HG03354 (cell line): Measurements from ENCODE around the gene PTPN9.
"Not testable (repeated sequence)": the region's sequence is repeated elsewhere in the genome, so short reads cannot be mapped to it uniquely, and the experiment has no call there.

Experiments used
- ATAC-seq: cut with Tn5 transposase; IDR thresholded peaks from one replicate; pipeline ENCODE4 v1.9.1; 2021; ENCODE audit warnings: mild to moderate bottlenecking; ENCODE audit not compliant: unreplicated experiment, poor library complexity, severe bottlenecking

Gene PTPN9

DNA sequence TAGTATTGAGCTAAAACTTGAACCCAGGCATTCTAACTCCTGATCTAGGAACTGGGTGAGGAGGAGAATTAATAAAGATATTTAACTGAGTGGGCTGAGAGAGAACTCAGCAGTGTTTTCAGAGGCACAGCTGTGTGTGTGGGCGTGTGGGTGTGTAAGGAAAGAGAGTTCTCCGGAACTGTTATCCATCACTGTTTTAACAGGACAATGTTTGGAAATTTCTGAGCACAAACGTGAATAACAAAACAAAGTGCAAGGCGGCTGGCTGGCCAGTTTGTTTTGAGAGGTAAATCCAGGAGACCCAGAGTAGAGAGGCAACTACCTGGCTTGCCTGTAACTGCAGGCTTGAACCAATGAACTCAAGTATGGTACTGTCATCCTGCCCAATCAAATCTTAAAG is 5.0 kb upstream of the PTPN9 start:
- no peak for ATAC-seq

DNA sequence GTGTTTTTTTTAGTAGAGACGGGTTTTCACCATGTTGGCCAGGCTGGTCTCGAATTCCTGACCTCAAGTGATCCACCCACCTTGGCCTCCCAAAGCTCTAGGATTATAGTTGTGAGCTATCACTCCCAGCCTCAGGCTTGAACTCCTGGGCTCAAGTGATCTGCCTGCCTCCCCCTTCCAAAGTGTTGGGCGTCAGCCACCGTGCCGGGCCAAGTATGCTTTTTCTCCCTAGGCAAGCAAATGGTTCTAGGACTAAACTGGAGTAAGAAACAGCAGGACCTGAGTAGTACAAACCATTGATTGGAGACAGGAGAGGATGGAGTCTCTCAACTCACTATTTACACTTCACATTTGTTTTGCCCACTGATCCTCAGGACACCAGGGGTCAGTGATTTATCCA is 4.6 kb upstream of the PTPN9 start:
- no peak for ATAC-seq

DNA sequence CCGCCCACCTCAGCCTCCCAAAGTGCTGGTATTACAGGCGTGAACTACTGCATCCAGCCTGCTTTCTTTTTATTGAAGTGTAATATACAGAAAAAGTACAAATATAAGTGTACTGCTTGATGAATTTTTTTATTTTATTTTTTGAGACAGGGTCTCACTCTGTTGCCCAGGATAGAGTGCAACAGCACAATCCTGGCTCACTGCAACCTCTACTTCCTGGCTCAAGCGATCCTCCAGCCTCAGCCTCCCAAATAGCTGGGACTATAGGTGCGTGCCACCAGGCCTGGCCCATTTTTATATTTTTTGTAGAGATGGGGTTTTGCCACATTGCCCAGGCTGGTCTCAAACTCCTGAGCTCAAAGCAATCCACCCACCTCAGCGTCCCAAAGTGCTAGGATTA is 3.8 kb upstream of the PTPN9 start:
- not testable (repeated sequence) for ATAC-seq

DNA sequence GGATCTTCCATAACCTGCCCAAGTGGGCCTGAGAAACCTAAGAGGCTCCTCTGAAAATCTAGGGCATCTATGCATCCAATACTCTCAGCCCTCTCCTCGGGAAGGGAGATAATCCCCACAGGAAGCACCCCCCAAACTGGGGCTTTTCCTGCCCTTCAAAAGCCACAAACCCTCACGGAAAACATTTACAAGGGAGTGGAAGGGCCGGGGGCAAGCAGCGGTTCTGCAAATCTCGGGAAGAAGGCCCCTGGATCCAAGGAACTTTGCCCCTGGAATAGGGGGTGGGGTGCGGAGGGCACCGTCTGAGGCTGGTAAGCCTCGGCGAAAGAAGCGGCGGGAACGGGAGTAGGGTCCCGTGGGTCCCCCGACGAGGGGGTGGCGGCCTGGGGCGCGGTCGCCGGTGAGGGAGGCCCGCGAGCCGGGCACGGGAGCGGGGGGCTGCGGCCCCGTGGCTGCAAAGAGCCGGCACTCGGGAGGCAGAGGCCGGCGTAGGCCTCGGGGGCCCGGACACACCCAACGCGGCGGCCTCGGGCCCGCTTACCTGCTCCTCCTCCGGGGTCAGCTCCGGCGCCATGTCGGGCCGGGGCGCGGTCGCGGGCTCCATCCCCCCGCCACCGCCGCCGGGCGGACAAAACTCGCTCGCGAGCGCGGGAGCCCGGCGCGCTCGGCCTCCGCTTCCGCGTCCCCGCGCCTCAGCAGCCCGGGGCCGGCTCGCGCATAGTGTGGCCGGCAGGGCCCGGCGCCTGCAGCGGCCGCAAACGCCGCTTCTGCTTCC is 755 bp downstream of the PTPN9 start:
- ATAC-seq: peak; percentile 54

DNA sequence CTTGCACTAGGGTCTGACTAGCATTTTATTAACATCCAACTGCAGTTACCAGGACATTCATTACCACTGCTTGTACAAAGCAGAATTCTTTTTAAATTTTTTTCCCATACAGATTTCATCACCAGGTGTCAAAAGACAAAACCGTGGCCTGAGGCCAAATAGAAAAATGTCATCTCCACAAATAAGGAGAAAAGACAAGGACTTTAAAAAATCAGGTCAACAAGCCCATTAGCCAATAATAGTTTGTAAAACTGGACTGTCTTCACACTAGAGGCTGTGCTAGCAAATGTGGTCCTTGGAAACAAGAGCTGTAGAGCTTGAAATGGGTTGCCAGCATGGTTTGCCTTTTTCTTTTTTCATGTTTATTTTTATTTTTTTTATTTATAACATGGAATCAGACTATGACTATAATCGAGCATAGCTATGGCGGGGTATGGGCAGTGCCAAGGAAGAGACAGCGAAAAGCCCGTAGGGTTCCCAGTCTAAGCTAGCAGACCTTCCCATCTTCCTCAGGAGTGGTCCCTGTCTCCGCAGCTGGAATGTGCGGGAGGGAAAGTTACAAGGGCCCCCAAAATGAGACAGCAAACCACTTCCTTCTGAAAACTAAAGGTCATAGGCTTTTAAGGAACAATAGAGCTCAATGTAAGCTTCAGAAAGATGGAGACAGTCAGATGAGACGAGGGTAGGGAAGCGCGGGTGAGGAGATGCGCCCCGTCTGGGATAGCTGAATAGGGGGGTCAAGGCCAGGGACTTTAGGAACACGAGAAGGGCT is 1.5 kb downstream of the PTPN9 start:
- ATAC-seq: peak; percentile 3

DNA sequence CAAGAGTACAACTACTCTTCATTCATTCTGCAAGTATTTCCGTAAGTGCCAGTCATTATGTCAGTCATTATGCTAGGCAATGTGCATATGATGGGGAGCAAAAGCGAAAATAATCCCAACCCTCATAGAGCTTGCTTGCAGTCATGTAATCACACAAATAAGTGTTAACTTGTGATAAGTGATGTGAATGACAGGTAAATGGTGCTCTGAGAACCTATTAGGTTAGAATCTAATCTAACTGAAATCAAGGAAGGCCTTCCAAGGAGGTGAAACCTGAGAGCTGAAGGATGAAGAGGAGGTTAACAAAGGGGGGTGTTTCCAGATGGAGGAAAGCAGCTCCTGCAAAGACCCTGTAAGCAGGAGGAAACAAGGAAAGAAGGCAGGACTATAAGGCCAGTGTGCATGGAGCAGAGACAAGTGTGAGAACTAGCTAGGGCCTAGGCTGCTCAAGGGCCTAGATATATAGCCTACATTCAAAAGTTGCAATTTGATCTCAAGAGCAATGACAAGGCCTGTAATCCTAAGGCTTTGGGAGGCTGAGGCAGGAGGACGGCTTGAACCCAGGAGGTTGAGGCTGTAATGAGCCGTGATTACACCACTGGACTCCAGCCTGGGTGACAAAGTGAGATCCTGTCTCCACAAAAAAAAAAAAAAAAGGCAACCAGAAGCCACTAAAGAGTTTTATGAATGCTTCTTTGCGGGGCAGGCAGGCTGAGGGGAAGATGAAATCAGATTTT is 5.3 kb downstream of the PTPN9 start:
- no peak for ATAC-seq

DNA sequence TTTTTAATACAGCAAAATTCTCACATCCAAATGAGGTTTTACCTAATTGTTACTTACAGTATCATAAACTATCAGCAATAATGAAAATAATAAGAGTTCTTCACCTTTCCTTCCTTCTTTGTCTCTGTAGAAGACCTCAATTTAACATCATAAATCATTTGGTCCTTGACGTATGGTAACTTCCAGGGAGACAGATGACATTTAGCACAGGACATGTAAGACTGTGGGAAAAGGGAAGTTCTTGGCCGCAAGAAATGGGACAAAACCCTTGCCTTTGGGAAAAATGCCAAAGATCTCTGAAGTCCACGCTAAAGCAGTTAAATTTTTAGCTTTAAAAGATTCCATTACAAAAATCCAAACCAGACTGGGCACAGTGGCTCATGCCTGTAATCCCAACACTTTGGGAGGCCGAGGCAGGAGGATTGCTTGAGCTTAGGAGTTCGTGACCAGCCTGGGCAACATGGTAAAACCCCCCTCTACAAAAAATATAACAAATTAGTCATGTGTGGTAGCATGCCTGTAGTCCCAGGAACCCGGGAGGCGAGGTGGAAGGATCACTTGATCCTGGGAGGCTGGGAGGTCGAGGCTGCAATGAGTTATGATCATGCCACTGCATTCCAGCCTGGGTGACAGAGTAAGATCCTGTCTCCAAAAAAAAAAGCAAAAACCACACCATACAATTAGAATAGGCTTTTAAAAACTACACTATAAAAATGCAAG is 8.8 kb downstream of the PTPN9 start:
- ATAC-seq: no peak

DNA sequence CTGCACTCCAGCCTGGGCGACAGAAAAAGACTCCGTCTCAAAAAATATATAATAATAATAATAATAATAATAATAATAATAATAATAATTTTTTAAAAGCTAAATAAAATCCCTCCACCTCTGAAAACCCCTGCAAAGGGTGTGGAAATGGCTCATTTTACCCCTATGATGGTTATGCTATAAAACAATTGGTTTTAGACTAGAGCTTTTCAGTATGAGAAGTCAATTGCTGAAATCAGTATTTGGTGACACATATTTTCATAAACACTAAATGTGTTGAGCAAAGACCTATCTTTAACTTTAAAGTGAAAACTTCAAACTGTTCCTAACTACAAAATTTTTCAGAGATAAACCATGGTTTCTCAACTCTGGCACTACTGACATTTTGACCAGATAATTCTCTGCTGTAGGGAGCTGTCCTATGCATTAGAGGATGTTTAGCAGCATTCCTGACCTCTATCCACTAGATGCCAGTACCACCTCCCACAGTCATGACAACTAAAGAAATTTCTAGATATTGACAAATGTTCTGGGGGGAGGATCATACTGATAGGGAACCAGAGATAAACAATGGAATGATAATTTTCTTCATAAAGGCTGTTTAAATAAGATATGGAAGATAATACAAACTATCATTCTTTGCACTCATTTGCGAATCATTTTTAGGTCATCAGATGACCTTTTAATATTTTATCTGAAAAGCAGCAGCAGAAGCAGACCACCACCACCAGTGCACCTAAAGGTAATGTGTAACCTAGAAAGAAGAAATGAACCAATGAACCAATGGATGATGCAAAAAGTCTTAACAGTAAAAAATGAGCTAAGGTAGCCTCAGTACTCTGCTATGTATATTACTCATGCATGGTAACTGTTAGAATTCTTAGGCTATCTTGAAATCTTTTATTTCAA is 13.8 kb downstream of the PTPN9 start:
- no peak for ATAC-seq

DNA sequence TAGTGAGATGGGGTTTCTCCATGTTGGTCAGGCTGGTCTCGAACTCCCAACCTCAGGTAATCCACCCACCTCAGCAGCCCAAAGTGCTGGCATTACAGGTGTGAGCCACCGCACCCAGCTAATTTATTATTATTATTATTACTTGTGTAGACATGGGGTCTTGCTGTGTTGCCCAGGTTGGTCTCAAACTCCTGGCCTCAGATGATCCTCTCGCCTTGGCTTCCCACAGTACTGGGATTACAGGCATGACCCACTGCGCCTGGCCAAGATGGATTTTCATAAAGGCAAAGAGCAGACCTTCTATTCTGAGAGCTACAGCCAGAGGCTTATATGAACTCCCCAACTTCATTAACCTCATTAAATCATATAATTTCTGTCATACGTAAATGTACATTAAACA is 17.2 kb downstream of the PTPN9 start:
- no peak for ATAC-seq

DNA sequence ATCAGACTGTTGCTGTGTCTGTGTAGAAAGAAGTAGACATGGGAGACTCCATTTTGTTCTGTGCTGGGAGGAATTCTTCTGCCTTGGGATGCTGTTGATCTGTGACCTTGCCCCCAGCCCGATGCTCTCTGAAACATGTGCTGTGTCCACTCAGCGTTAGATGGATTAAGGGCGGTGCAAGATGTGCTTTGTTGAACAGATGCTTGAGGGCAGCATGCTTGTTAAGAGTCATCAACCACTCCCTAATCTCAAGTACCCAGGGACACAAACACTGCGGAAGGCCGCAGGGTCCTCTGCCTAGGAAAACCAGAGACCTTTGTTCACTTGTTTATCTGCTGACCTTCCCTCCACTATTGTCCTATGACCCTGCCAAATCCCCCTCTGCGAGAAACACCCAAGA is 19.8 kb downstream of the PTPN9 start:
- not testable (repeated sequence) for ATAC-seq

DNA sequence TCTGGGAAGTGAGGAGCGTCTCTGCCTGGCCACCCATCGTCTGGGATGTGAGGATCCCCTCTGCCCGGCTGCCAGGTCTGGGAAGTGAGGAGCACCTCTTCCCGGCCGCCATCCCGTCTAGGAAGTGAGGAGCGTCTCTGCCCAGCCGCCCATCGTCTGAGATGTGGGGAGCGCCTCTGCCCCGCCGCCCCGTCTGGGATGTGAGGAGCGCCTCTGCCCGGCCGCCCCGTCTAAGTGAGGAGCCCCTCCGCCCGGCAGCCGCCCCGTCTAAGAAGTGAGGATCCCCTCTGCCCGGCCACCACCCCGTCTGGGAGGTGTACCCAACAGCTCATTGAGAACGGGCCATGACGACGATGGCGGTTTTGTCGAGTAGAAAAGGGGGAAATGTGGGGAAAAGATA is 20.2 kb downstream of the PTPN9 start:
- not testable (repeated sequence) for ATAC-seq

DNA sequence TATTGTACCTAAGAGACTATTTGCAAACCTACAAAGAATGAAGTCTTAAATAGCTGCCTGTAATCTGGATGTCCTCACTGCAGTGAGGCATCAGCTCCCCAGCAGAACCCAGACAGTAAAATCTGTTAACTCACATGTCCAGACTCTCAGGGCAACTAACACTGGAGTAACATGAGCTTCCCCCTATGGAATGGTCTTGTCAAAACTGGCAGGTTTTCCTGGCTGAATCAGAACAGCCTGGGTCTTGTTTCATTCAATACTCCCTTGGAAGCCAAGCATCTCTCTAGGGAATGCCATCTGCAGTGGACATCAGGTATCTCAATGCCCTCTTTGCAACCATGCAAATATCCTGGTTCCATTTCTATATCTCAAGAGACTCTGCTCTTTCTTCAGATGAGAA is 24.4 kb downstream of the PTPN9 start:
- ATAC-seq: no peak

DNA sequence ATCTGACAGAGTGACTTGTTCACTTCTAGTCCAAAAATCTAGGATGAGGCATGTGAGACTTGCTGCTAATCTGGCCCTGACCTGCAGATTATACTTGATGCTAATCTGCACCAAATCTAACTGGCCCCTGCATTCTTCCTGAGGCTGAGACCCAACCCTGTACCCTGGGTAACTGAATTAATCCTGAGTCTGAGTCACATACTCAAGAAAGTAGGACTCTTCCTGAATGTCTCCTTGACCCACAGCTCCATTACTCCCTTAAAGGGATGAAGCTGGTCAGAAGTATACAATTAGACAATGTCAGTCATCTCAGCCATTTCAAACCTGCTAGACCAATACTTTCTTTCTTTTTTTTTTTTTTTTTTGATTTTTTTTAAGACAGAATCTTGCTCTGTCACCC is 25.5 kb downstream of the PTPN9 start:
- ATAC-seq: no peak

DNA sequence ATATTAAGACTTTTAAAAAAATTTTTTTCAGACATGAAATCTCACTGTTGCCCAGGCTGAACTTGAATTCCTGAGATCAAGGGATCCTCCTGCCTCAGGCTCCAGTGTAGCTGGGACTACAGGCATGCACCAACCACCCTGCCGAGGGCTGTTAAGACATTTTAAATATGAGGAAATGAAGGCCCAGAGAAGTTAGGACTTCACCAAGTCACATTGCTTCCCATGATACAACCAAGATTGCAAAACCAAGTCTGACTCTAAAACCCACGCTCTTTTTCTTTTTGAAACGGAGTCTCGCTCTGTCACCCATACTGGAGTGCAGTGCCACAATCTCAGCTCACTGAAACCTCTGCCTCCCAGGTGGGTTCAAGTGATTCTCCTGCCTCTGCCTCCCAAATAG is 28.0 kb downstream of the PTPN9 start:
- ATAC-seq: no peak

DNA sequence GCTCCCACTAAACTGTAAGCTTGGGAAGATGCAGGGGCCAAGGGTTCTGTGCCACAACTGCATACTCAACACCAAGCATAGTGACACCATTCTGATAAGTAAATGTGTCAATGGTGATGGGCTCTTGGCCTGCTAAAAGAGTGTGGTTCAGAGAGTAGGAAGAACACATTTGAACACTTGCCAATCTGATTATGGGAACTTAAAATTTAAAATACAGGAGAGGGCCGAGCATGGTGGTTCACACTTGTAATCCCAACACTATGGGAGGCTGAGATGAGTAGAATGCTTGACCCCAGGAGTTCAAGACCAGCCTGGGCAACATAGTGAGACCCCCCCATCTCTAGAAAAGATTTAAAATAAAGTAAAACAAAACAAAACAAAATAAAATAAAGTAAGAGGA is 34.1 kb downstream of the PTPN9 start:
- ATAC-seq: no peak

DNA sequence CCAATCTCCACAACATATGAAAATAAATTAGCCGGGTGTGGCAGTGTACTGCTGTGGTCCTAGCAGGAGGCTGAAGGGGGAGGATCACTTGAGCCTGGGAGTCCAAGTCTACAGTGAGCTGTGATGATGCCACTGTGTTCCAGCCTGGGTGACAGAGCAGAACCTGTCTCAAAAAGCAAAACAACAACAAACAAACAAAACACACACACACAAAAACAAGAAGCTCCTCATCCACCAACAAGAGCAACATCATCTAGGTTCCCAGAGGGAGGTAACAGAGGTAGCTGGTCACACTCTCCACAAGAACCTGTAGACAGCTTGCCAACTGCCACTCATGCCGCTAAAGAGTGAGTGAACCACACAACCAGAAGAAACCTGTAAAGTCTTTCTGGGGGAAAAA is 34.8 kb downstream of the PTPN9 start:
- no peak for ATAC-seq

DNA sequence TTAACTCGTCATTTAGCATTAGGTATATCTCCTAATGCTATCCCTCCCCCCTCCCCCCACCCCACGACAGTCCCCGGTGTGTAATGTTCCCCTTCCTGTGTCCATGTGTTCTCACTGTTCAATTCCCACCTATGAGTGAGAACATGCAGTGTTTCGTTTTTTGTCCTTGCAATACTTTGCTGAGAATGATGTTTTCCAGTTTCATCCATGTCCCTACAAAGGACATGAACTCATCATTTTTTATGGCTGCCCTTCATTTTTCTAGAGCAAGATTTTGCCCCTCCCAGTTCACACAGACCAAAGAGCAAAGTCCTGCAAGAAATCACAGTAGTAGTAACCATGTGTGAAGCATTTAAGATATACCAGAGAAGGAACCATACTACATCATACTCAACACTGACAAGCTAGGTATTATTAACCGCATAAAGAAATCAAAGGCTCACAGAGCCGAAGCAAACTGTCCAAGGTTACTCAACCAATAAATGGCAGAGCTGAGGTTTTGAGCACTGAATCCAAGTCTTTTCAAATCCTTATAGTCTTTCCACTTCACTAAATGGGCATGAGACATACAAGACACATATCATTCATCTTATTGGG is 36.1 kb downstream of the PTPN9 start:
- not testable (repeated sequence) for ATAC-seq

DNA sequence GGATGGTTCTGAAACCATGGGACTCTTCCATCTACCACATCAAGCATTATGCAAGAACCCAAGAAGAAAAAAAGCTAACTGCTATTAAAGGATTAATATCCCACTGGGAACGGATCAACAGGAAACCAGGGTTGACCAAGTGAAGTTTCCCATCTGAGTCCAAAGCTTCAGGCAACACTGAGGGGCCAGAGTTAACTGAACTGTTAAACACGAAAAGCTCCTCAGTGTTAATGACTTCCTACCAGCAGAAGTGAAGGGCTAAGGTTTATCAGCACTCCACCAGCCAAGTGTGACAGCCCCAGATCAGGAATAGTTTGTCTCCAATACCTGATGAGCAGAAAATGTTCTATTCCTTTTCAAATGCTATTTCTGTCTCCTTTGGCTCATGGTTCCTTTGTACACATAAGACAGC is 36.7 kb downstream of the PTPN9 start:
- ATAC-seq: no peak

DNA sequence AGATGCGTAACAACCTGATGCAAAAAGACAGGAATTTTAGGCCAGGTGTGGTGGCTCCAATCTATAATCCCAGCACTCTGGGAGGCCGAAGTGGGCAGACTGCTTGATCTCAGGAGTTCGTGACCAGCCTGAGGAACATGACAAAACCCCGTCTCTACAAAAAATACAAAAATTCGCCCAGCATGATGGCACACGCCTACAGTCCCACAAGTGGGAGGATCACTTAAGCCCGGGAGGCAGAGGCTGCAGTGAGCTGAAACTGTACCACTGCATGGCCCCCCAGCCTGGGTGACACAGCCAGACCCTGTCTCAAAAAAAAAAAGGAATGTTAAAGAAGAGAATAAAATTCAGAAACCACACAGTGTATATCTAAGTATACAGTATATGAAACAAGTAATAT is 40.7 kb downstream of the PTPN9 start:
- no peak for ATAC-seq
